HepG2 (cell line): ENCODE results near the gene LARP1. TPM values are rescaled to one million over a fixed set of nuclear protein-coding genes. Genes with fewer than 3 reads are reported as not detected.

Experiments used
- HDAC2 ChIP-seq: sonication (generic); formaldehyde crosslinking; IDR thresholded peaks from 2 replicates; pipeline ENCODE4 v1.4.0; 2020; ENCODE audit warnings: missing genetic modification reagents
- MTA3 ChIP-seq: sonication (generic); formaldehyde crosslinking; IDR thresholded peaks from 2 replicates; pipeline ENCODE4 v1.4.0; 2020; ENCODE audit warnings: missing genetic modification reagents
- PCBP1 ChIP-seq: fragments of 200-400 bp; formaldehyde crosslinking; IDR thresholded peaks from 2 replicates; pipeline ENCODE4 v1.6.1; 2017; ENCODE audit warnings: mild to moderate bottlenecking, low read depth, low read length, borderline replicate concordance
- RELA ChIP-seq: sonication (generic); formaldehyde crosslinking; IDR thresholded peaks from 2 replicates; pipeline ENCODE4 v1.4.0; 2020; ENCODE audit warnings: missing genetic modification reagents
- SMAD9 ChIP-seq: sonication (generic); formaldehyde crosslinking; IDR thresholded peaks from 2 replicates; pipeline ENCODE4 v1.5.1; 2020; ENCODE audit warnings: mild to moderate bottlenecking, missing genetic modification reagents
- SMYD3 ChIP-seq: sonication (generic); formaldehyde crosslinking; IDR thresholded peaks from 2 replicates; pipeline ENCODE4 v1.8.1; 2023; ENCODE audit warnings: mild to moderate bottlenecking, missing genetic modification reagents
- TP53 ChIP-seq: sonication (generic); formaldehyde crosslinking; conservative IDR thresholded peaks from 2 replicates; pipeline ENCODE4 v1.4.0; 2020; ENCODE audit warnings: missing genetic modification reagents
- ZBTB3 ChIP-seq: sonication (generic); formaldehyde crosslinking; IDR thresholded peaks from 2 replicates; pipeline ENCODE4 v1.4.0; 2020; ENCODE audit warnings: low read depth, mild to moderate bottlenecking, moderate library complexity, missing genetic modification reagents, borderline replicate concordance
- ZBTB38 ChIP-seq: sonication (generic); formaldehyde crosslinking; IDR thresholded peaks from 2 replicates; pipeline ENCODE4 v1.5.1; 2020; ENCODE audit warnings: mild to moderate bottlenecking, missing genetic modification reagents
- ZNF282 ChIP-seq: fragments of 450-650 bp; IDR thresholded peaks from 2 replicates; pipeline ENCODE4 v1.6.1; 2018; ENCODE audit not compliant: partially characterized antibody
- ZNF30 ChIP-seq: sonication (generic); formaldehyde crosslinking; IDR thresholded peaks from 2 replicates; pipeline ENCODE4 v1.5.0; 2020; ENCODE audit warnings: mild to moderate bottlenecking, missing genetic modification reagents
- ZNF616 ChIP-seq: sonication (generic); formaldehyde crosslinking; IDR thresholded peaks from 2 replicates; pipeline ENCODE4 v1.5.0; 2020; ENCODE audit warnings: low read depth, mild to moderate bottlenecking, missing genetic modification reagents
- ZNF678 ChIP-seq: sonication (generic); formaldehyde crosslinking; IDR thresholded peaks from 2 replicates; pipeline ENCODE4 v1.4.0; 2020; ENCODE audit warnings: mild to moderate bottlenecking, missing genetic modification reagents
- ZNF761 ChIP-seq: sonication (generic); formaldehyde crosslinking; conservative IDR thresholded peaks from 2 replicates; pipeline ENCODE4 v1.4.0; 2020; ENCODE audit warnings: mild to moderate bottlenecking, missing genetic modification reagents
- polyA plus RNA-seq, 8 experiments: library from polyadenylated mRNA; depleted of rRNA in 3 of 8; stranded (reverse) in 7 of 8; unstranded in 1 of 8; fragments of >200 nt; fragmentation: Illumina TruSeq in 4 of 8; extraction: Trizol in 4 of 8; gene quantifications; 2 replicates each; pipeline versions ENCODE4 v1.2.1 to v1.2.3, GENCODE V29; 2011 to 2016; ENCODE audit warnings: low read depth in 4 of 8, missing spikeins in 1 of 8, mixed read lengths in 1 of 8; ENCODE audit not compliant: insufficient read depth in 1 of 8
- total RNA-seq, 5 experiments: library from RNA; depleted of rRNA; stranded (reverse); fragments of >200 nt; fragmentation: Illumina TruSeq; extraction: Trizol; gene quantifications; 2 replicates each; pipeline ENCODE4 v1.2.3, GENCODE V29; 2016; ENCODE audit warnings: low read depth in 1 of 5
- TF ChIP-seq, protein P1 (sequence below): sonication (generic); formaldehyde crosslinking; IDR thresholded peaks from 2 replicates; pipeline ENCODE4 v1.8.1; 2023; ENCODE audit warnings: mild to moderate bottlenecking, inconsistent platforms, moderate library complexity, missing genetic modification reagents, borderline replicate concordance
- TF ChIP-seq, protein P2 (sequence below): sonication (generic); formaldehyde crosslinking; IDR thresholded peaks from 2 replicates; pipeline ENCODE4 v1.4.0; 2020; ENCODE audit warnings: missing genetic modification reagents
- TF ChIP-seq, protein P3 (sequence below): sonication (generic); formaldehyde crosslinking; IDR thresholded peaks from 2 replicates; pipeline ENCODE4 v1.8.1; 2023; ENCODE audit warnings: mild to moderate bottlenecking, missing genetic modification reagents, borderline replicate concordance
- TF ChIP-seq, protein P4 (sequence below): sonication (generic); formaldehyde crosslinking; IDR thresholded peaks from 2 replicates; pipeline ENCODE4 v1.4.0; 2020; ENCODE audit warnings: missing genetic modification reagents, mild to moderate bottlenecking, borderline replicate concordance
- TF ChIP-seq, protein P5 (sequence below): IDR thresholded peaks from 2 replicates; pipeline ENCODE4 v1.6.1; 2016
- TF ChIP-seq, protein P6 (sequence below): sonication (generic); formaldehyde crosslinking; IDR thresholded peaks from 2 replicates; pipeline ENCODE4 v1.4.0; 2020; ENCODE audit warnings: missing genetic modification reagents
- TF ChIP-seq, protein P7 (sequence below): sonication (generic); formaldehyde crosslinking; IDR thresholded peaks from 2 replicates; pipeline ENCODE4 v1.8.0; 2022; ENCODE audit warnings: mild to moderate bottlenecking, missing genetic modification reagents; ENCODE audit not compliant: insufficient replicate concordance

The LARP1 gene
- total and polyA plus RNA-seq, 2 of the 13 experiments (the other 11 are each of a cell fraction or from before 2014, with no cell fraction given): 45.2 to 61.4 TPM

DNA sequence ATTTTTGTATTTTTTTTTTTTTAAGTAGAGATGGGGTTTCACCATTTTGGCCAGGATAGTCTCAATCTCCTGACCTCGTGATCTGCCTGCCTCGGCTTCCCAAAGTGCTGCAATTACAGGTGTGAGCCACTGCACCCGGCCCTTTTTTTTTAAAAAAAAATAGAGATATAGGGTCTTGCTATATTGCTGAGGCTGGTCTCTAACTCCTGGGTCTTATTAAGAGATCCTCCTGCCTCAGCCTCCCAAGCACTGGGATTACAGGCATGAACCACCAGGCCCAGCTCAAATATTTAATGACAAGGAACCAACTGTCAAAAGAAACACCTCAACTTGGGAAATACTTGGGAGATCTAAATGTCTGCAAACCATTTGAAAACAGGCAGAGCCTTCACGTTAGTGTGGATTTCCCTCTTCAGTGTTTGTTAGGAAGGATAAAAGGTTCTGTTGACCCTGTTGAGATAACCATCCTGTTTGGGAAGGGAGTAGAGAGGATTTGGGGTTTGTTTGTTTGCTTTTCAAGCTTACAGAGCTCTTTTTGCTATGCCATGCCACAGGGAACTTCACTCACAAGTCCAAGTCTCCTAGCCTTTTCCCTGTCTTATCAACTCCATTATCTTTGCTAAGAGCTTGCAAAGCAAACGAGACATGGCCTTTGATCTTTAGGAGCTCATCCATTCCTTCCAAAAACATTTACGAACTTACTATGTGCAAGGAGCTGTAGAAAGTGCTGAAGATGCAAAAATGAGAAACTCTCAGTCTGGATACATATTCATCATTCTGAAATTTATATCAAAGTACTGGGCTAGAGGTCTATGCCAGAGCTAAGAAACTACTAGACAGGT lies 87.7 kb downstream of the LARP1 start (continued):
- no peak for TF ChIP-seq ZNF616 (CRISPR knock-in tag)
- TF ChIP-seq ZNF678 (CRISPR knock-in tag): no peak
- no peak for TF ChIP-seq SMYD3 (CRISPR knock-in tag)
- TF ChIP-seq, protein P1, sequence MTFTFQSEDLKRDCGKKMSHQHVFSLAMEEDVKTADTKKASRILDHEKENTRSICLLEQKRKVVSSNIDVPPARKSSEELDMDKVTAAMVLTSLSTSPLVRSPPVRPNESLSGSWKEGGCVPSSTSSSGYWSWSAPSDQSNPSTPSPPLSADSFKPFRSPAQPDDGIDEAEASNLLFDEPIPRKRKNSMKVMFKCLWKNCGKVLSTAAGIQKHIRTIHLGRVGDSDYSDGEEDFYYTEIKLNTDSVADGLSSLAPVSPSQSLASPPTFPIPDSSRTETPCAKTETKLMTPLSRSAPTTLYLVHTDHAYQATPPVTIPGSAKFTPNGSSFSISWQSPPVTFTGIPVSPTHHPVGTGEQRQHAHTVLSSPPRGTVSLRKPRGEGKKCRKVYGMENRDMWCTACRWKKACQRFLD: no peak; the same call in 1 of the 2 replicates
- TF ChIP-seq HDAC2: peak; percentile 96
- TF ChIP-seq RELA (CRISPR knock-in tag): no peak
- TF ChIP-seq SMAD9 (CRISPR knock-in tag): no peak
- TF ChIP-seq, protein P2, sequence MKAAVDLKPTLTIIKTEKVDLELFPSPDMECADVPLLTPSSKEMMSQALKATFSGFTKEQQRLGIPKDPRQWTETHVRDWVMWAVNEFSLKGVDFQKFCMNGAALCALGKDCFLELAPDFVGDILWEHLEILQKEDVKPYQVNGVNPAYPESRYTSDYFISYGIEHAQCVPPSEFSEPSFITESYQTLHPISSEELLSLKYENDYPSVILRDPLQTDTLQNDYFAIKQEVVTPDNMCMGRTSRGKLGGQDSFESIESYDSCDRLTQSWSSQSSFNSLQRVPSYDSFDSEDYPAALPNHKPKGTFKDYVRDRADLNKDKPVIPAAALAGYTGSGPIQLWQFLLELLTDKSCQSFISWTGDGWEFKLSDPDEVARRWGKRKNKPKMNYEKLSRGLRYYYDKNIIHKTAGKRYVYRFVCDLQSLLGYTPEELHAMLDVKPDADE: no peak
- no peak for TF ChIP-seq ZBTB38
- TF ChIP-seq, protein P3, sequence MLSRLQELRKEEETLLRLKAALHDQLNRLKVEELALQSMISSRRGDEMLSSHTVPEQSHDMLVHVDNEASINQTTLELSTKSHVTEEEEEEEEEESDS (CRISPR knock-in tag): no peak
- TF ChIP-seq ZNF282: no peak
- no peak for TF ChIP-seq PCBP1
- TF ChIP-seq, protein P4, sequence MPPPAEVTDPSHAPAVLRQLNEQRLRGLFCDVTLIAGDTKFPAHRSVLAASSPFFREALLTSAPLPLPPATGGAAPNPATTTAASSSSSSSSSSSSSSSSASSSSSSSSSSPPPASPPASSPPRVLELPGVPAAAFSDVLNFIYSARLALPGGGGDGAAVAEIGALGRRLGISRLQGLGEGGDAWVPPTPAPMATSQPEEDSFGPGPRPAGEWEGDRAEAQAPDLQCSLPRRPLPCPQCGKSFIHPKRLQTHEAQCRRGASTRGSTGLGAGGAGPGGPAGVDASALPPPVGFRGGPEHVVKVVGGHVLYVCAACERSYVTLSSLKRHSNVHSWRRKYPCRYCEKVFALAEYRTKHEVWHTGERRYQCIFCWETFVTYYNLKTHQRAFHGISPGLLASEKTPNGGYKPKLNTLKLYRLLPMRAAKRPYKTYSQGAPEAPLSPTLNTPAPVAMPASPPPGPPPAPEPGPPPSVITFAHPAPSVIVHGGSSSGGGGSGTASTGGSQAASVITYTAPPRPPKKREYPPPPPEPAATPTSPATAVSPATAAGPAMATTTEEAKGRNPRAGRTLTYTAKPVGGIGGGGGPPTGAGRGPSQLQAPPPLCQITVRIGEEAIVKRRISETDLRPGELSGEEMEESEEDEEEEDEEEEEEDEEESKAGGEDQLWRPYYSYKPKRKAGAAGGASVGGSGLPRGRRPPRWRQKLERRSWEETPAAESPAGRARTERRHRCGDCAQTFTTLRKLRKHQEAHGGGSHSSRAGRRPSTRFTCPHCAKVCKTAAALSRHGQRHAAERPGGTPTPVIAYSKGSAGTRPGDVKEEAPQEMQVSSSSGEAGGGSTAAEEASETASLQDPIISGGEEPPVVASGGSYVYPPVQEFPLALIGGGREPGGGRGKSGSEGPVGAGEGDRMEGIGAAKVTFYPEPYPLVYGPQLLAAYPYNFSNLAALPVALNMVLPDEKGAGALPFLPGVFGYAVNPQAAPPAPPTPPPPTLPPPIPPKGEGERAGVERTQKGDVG: no peak
- TF ChIP-seq, protein P5, sequence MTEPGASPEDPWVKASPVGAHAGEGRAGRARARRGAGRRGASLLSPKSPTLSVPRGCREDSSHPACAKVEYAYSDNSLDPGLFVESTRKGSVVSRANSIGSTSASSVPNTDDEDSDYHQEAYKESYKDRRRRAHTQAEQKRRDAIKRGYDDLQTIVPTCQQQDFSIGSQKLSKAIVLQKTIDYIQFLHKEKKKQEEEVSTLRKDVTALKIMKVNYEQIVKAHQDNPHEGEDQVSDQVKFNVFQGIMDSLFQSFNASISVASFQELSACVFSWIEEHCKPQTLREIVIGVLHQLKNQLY: peak; percentile 86
- 0 out of 2 replicates have a peak, but pooled peaks have one; percentile 35 for TF ChIP-seq ZBTB3 (CRISPR knock-in tag)
- no peak for TF ChIP-seq ZNF30 (CRISPR knock-in tag)
- TF ChIP-seq, protein P6, sequence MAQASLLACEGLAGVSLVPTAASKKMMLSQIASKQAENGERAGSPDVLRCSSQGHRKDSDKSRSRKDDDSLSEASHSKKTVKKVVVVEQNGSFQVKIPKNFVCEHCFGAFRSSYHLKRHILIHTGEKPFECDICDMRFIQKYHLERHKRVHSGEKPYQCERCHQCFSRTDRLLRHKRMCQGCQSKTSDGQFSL (CRISPR knock-in tag): no peak
- TF ChIP-seq ZNF761: no peak
- TF ChIP-seq, protein P7, sequence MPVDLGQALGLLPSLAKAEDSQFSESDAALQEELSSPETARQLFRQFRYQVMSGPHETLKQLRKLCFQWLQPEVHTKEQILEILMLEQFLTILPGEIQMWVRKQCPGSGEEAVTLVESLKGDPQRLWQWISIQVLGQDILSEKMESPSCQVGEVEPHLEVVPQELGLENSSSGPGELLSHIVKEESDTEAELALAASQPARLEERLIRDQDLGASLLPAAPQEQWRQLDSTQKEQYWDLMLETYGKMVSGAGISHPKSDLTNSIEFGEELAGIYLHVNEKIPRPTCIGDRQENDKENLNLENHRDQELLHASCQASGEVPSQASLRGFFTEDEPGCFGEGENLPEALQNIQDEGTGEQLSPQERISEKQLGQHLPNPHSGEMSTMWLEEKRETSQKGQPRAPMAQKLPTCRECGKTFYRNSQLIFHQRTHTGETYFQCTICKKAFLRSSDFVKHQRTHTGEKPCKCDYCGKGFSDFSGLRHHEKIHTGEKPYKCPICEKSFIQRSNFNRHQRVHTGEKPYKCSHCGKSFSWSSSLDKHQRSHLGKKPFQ: no peak
- no peak for TF ChIP-seq MTA3 (CRISPR knock-in tag)
- TF ChIP-seq TP53 (CRISPR knock-in tag): no peak
